ENCODE data around the gene MYBBP1A.

- TF ChIP-seq POLR2A (IDR thresholded peaks at IDR 0.05; ENCODE audit: extremely low read depth, insufficient read length) = no peak
- TF ChIP-seq CTCF (IDR thresholded peaks at IDR 0.05; ENCODE audit: low read depth, low read length) = no peak
- TF ChIP-seq MYC (IDR thresholded peaks at IDR 0.05; ENCODE audit: low read depth, low read length) = no peak
- no peak for TF ChIP-seq MAX (IDR thresholded peaks at IDR 0.05; ENCODE audit: low read depth, low read length)
Measured at GRCh38 chr17:4512156-4513112, 42.8 kb downstream of the MYBBP1A start.

Measured in NB4 (cell line).